ENCODE data around the gene GCNT2. TPM values are rescaled to one million over a fixed set of nuclear protein-coding genes. Genes with fewer than 3 reads are reported as not detected.

Gene GCNT2
- total and polyA plus RNA-seq, 2 of the 8 experiments (the other 6 are each of a cell fraction or from before 2014, with no cell fraction given), result 19.3 to 52.5 TPM

- Histone ChIP-seq H3K18ac (ENCODE audit: extremely low read depth, low read length) (no peak overlapping the region; the same call in 1 of the 2 replicates), H2BK15ac (ENCODE audit: low read length) (no peak overlapping the region), H3K56ac (replicated peaks; ENCODE audit: insufficient read length, low read depth, low read length) (no peak overlapping the region), H3K4me2 (ENCODE audit: insufficient read depth in 1 of 2, low read depth in 2 of 2, low read length in 2 of 2) (peak overlapping the region; percentile 79), H3K36me3 (ENCODE audit: control insufficient read depth in 2 of 4, insufficient read depth in 4 of 4, low read length in 3 of 4) (no peaks in the 10 kb centered on the region), H3K79me2 (ENCODE audit: control insufficient read depth in 1 of 2, insufficient read depth in 2 of 2, low read length in 2 of 2) (no peaks in the 10 kb centered on the region), H3K27me3 (replicated peaks in 1 of 4; ENCODE audit: control insufficient read depth in 3 of 4, extremely low read depth in 1 of 4, insufficient read depth in 3 of 4, low read length in 3 of 4) (peaks cover 0 to 5% (median 2%) of the 10 kb centered on the region in 4 experiments; a peak in 3 of 7 replicates), H3K4me3 (ENCODE audit: extremely low read depth in 1 of 4, insufficient read depth in 2 of 4, low read depth in 3 of 4, low read length in 4 of 4) (peak overlapping the region; percentile 52 to 69 (median 54)), H3K79me1 (ENCODE audit: low read depth, low read length) (no peaks in the 10 kb centered on the region; the same call in 1 of the 2 replicates), H3K9me3 (ENCODE audit: insufficient read depth in 2 of 2, low read depth in 1 of 2, low read length in 1 of 2) (no peaks in the 10 kb centered on the region), H3K4ac (replicated peaks; ENCODE audit: insufficient read length, low read depth, low read length) (no peak overlapping the region), H3K4me1 (replicated peaks in 1 of 4; ENCODE audit: control insufficient read depth in 3 of 4, insufficient read depth in 4 of 4, low read length in 3 of 4) (peaks cover 0 to 3% (median 1%) of the 10 kb centered on the region in 4 experiments; a peak in 3 of 7 replicates), H3K23me2 (ENCODE audit: low read depth, low read length) (peaks cover 6% of the 10 kb centered on the region; the same call in 1 of the 2 replicates), H3K9ac (replicated peaks in 1 of 4; ENCODE audit: extremely low read depth in 1 of 4, low read depth in 3 of 4, low read length in 3 of 4) (peak overlapping the region in 2 of 4 experiments; percentile 13 to 67; a peak in 4 of 7 replicates), H2BK5ac (ENCODE audit: low read depth, low read length) (no peak overlapping the region), H2BK120ac (replicated peaks; ENCODE audit: low read depth, low read length) (no peak overlapping the region), H4K5ac (ENCODE audit: insufficient read length, low read depth, low read length) (no peak overlapping the region), H2BK20ac (ENCODE audit: low read length) (no peak overlapping the region), H4K91ac (replicated peaks; ENCODE audit: insufficient read length, low read length) (no peak overlapping the region), H2BK12ac (ENCODE audit: low read depth, low read length) (no peak overlapping the region), H2AK5ac (ENCODE audit: low read depth, low read length) (no peak overlapping the region), H3K14ac (ENCODE audit: insufficient read length) (no peak overlapping the region), H3K23ac (ENCODE audit: insufficient read length) (no peak overlapping the region), H4K8ac (ENCODE audit: extremely low read depth, insufficient read depth, low read length) (peak overlapping the region; percentile 68; the same call in 1 of the 2 replicates), H3K27ac (ENCODE audit: low read depth, low read length) (no peak overlapping the region), H4K20me1 (replicated peaks in 1 of 2; ENCODE audit: control insufficient read depth in 1 of 2, insufficient read depth in 2 of 2, low read length in 2 of 2) (no peaks in the 10 kb centered on the region), H2AFZ (ENCODE audit: low read length) (peak overlapping the region; percentile 36; the same call in 1 of the 2 replicates)
- POLR2A ChIA-PET (ENCODE audit: partially characterized antibody), result interaction anchor here (0.6 to 2.4 kb wide), 26 partner anchors 8 to 1543 kb away, joined by 3 to 8 read pairs (median 4); partner anchors contain the start of genes C6orf52 and PAK1IP1
- peak in 1 of 2 experiments; percentile 69 for DNase-seq (ENCODE audit: low read depth in 1 of 2, low spot score in 2 of 2)
- CTCF ChIA-PET (ENCODE audit: partially characterized antibody), result interaction anchor here (0.6 to 1.7 kb wide), 11 partner anchors 9 to 142 kb away, joined by 3 to 7 read pairs (median 3); partner anchors contain the start of gene C6orf52
- WGBS, 2 experiments (ENCODE audit: extremely low coverage in 1 of 2, insufficient coverage in 1 of 2, insufficient read length in 1 of 2, insufficient replicate concordance in 2 of 2, low coverage in 1 of 2, low lambda C conversion rate in 2 of 2, missing lambda C conversion rate in 1 of 2), result 19% methylated on average over 17 of the region's 48 CpGs; no CpG with 5 or more reads in 1 of the 2 experiments
- TF ChIP-seq E2F6 (IDR thresholded peaks at IDR 0.05) (peak; percentile 80), KDM4A (IDR thresholded peaks at IDR 0.05; ENCODE audit: low read depth, low read length, severe bottlenecking) (peak; percentile 88), CREB1 (IDR thresholded peaks at IDR 0.05) (no peak), MAX (IDR thresholded peaks at IDR 0.05) (peak; percentile 70; the same call in 1 of the 2 replicates), HDAC2 (IDR thresholded peaks at IDR 0.05; ENCODE audit: borderline replicate concordance in 1 of 2, low read depth in 2 of 2, low read length in 2 of 2) (no peak), SIN3A (conservative IDR thresholded peaks at IDR 0.05 in 1 of 2, IDR thresholded peaks at IDR 0.05 in 1 of 2; ENCODE audit: low read depth in 1 of 2, low read length in 2 of 2) (peak in 1 of 2 experiments; percentile 32; a peak in 1 of 4 replicates), RBBP5 (IDR thresholded peaks at IDR 0.05; ENCODE audit: borderline replicate concordance, low read depth, low read length) (peak; percentile 36; the same call in 1 of the 2 replicates)
- FAIRE-seq, result no peak
Measured at GRCh38 chr6:10659699-10660348, 138.7 kb downstream of the GCNT2 start.
